Activated T-cell treated with anti-CD3 and anti-CD28 coated beads for 1 hour (primary cell): Measurements from ENCODE around the gene GARIN5B.

ENCODE experiments used
- DNase-seq: peaks from one replicate; pipeline ENCODE4 v3.0.0-alpha.2; 2020; ENCODE audit warnings: low read depth

GARIN5B gene

GRCh38 chr19:55389386-55390317, 26.6 kb upstream of the GARIN5B start:
- DNase-seq = no peak

DNA sequence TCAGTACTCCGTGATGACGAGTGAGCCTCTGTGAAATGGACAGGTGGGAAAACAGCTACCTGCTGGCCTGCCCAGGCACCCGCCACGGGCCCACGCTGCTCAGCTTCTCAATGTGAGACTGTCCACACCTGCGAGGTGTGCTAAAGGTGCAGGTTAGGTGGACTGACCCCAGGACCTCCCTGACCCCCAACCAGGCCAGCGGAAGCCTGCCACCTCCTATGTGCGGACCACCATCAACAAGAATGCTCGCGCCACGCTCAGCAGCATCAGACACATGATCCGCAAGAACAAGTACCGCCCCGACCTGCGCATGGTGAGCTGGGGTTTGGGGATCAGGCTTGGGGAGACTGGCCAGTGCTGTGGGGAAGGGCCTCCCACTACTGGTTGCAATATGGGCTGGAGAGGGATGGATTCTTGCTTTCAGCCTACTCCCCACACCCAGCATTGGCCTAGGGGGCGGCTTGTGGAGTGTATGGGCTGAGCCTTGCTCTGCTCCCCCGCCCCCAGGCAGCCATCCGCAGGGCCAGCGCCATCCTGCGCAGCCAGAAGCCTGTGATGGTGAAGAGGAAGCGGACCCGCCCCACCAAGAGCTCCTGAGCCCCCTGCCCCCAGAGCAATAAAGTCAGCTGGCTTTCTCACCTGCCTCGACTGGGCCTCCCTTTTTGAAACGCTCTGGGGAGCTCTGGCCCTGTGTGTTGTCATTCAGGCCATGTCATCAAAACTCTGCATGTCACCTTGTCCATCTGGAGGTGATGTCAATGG, 24.9 kb upstream of the GARIN5B start:
- no peak for DNase-seq

- no peak for DNase-seq
These were observed 23.5 kb upstream of the GARIN5B start for GRCh38 chr19:55386493-55386971.

GRCh38 chr19:55385724-55386492, 22.8 kb upstream of the GARIN5B start, which contains the start of gene RPL28:
Gene RPL28, plus strand, starts transcription at chr19:55385932. Its CDS starts 426 bp downstream, at chr19:55386358.
- DNase-seq = peak; percentile 95

GRCh38 chr19:55384920-55385723, 22.1 kb upstream of the GARIN5B start:
- DNase-seq = peak; percentile 93

DNA sequence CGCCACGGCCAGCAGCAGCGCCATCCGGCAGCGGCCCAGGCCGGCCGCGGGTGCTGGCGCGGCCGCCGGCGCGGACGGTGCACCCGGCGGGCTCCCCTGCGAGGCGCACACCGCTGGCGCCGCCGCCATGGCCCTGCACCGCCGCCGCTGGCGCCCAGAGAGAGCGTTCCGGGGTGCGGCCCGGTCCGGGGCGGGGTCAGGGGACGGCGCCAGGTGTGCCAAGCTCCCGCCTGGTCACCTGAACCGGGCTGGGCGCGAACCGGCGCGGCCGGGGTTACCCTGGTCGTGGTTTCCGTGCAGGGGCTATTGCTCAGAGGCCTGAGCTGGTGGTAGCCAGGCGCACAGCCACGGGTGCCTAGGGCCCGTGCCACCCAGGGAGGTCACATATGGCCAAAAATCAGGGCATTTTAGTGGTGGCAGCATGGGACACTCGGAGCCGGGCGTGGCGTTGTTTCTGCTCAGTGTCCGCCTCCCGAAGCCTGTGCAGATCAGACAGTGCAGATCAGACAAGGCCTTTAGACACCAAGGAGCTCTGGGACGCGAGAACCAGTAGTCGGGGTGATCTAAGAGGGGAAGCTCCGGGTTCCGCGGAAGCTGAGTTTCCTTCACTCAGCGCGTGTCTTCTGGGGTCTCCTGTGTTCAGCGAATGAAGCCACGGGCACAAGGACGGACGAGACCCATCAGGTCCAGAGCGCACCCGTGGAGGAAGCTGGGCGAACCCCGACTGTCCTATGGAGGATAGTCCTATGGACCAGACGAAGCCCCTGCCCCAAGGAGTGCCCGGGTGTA, 21.3 kb upstream of the GARIN5B start, which contains the start of gene TMEM238:
TMEM238 (minus strand) TSS at position 162 of the 789 bp plus-strand sequence; CDS start at position 129, 33 bp downstream.
- peak; percentile 18 for DNase-seq

GRCh38 chr19:55383279-55384130, 20.4 kb upstream of the GARIN5B start:
- peak; percentile 18 for DNase-seq

DNA sequence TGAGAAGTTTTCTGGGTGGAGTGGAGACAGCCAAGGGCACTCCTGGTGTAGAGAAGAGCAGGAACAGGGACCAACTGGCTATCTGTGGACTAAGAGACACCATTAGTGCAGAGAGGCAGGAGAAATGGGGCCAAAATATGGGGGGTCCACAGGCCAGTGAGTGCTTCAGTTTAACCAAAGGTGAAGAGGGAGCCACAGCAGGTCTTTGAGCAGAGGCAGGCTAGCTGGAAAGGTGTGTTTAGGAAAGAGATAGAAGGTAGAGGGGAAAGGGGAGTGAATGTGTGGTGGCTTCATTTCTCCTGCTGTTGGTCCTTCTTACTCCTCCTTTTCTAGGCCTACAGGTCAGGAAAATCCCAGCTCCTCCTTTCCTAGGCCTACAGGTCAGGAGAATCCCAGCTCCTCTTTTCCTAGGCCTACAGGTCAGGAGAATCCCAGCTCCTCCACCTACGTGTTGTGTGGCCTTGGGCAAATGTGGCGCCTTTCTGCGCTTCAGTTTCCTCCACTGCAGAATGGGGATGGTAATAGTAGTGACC, 19.5 kb upstream of the GARIN5B start:
- DNase-seq = no peak

GRCh38 chr19:55382013-55382412, 19.0 kb upstream of the GARIN5B start:
- no peak for DNase-seq

DNA sequence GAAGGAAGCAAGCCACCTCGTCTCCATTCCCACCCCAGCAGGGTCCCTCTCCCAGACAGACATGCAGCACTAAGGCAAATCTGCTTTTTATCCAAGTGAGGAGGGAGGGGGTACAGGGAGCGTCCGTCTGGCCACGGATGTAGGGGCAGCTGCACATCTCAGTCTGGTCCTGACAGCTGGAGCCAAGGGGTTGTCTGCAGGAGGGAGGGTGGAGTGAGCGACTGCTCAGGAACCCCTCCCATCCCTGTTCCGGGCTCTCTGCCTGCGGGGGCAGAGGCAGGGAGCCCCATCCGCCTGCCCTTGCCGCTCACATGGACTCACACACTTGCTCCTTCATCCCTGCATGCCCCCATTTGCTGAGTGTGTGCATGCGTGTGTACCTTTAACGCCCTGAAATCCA, 16.1 kb upstream of the GARIN5B start:
- DNase-seq = no peak

DNA sequence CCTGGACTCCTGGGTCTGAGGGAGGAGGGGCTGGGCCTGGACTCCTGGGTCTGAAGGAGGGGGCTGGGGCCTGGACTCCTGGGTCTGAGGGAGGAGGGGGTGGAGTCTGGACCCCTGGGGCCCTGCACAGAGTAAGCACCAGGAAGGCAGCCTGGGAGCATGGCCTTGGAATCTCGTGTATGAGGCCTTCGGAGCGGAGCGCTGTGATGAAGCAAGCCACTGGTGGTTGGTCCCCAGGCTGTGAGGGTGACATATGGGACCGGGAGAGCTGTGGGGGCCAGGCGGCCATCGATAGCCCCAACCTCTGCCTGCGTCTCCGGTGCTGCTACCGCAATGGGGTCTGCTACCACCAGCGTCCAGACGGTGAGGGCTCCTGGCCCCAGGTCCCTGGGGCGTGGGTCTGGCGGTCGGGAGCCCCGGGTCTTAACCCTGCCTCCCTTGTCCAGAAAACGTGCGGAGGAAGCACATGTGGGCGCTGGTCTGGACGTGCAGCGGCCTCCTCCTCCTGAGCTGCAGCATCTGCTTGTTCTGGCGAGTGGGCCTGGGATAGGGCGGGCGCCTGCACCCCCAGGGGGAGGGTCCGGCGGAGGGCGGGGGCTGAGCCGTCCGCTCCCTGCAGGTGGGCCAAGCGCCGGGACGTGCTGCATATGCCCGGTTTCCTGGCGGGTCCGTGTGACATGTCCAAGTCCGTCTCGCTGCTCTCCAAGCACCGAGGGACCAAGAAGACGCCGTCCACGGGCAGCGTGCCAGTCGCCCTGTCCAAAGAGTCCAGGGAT, 14.5 kb upstream of the GARIN5B start:
- no peak for DNase-seq

DNA sequence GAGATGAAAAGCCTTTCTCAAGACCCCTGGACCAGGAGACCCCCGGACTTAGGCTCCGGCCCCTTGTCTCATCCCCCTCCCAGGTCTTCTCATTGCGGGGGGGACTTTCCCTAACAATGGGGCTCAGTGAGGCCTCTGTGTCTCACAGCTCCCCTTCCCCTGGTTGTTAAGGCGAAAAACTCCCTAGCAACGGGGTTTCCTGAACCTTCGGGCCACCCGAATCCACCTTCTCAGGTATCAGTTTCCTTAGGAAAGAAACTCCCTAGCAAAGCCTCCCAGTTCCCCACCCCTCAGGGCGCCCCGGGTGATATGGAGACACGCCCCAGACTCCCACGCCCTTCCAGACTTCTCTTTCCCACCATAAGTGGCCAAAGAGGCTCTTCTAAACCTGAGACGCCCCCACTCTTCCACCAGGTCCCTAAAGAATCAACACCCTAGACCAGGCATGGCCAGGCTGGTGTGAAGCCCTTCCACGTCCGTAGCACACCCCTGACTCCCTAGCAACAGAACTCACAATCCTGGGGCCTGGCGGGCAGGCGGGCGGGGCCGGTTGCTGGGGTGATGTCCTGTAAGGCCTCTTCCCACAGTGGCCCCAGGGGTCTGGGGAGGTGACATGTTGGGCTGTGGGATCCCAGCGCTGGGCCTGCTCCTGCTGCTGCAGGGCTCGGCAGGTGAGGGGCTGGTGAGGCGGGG, 13.3 kb upstream of the GARIN5B start, which contains the start of gene TMEM190:
TMEM190 (plus strand) TSS at position 586 of the 693 bp plus-strand sequence; CDS start at position 614, 28 bp downstream.
- DNase-seq = no peak

DNA sequence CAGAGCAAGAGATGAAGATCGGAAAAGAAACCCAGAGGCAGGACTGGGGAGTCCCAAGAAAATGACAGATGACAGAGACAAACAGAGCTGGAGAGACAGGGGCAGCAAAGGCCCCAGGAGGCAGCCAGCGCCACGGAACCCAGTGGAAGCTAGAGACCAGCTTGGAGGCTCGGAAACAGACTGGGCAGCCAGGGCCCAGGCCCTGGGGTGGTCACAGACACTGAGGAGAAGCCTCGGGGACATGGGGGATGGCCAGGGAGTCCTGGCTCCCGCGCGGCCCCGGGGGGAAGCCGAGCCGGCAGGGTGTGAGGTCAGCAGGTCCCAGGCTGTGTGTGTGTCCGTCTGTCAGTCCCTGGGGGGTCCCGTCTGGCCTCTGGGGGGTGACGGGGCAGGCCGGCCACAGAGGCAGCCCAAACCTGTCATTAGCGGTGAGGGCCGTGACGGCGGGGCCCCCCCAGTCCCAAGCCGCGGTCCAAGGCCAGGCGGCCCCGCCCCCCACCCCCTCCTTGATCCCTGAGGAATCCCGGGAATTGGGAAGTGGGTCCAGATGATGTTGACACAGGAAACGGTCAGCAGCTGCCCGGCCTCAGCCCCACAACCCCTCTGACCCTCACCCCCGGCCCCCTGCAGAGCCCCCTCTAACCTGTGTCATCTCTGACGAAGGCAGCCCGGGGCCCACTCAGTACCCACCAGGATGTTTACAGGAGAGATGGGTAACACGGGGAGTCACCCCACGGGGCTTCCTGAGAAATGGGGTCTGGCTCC, 11.1 kb upstream of the GARIN5B start:
- DNase-seq = no peak

DNA sequence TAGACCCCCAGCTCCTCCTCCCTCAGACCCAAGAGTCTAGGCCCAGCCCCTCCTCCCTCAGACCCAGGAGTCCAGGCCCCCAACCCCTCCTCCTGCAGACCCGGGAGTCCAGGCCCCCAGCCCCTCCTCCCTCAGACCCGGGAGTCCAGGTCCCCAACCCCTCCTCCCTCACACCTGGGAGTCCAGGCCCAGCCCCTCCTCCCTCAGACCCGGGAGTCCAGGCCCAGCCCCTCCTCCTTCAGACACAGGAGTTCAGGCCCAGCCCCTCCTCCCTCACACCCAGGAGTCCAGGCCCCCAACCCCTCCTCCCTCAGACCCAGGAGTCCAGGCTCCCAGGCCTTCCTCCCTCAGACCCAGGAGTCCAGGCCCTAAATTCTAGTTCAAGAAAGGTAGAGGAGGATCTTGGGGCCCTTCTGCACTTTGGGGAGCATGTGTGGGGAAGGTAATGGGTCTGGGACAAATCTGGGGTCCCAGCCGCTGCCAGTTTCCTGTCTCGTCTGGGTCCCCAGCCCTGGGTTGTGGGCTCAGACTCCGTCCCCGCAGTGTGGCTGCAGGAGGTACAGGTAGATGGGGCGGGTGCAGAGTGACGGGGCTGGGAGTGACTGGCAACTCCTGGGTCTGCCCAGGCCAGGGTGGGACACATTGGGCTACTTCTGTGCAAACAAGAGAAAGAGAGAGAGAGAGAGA, 10.4 kb upstream of the GARIN5B start:
- no peak for DNase-seq

DNA sequence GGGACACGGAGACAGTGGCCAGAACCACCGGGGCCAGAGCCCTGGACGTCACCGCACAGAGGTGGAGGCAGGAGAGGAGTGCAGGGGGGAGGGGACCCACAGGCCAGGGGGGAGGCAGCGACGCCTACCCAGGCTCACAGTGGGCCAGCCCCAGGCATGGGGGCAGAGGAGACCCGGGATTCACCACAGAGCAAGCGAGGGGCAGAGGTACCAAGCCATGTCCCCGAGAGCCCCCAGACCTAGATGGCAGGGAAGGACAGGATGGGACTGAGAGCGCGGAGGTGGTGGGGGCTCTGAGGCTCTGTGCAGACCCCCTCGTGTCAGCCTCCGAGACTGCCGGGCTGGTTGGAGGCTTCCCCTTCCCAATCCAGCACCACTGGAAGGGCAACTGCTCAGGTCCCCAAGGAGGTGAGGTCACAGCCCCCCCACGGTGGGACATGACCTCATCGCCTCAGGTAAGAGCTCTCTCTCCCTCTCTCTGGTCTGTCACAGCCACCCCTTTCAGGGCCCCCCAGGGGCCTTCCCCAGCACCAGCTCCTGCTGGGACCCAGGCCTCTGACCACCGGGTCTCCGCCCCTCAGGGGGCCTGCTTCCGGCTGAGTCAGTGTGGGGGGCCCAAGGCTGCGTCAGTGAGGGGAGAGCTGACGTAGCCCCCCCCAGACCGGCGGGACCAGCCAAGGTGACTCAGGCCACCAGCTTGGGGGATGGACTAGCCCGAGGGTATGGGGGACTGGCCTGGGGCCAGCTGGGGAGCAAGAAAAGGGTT, 9.4 kb upstream of the GARIN5B start:
- DNase-seq = no peak
